Keratinocyte (primary cell): Measurements from ENCODE around the gene TMEM235. TPM values are rescaled to one million over a fixed set of nuclear protein-coding genes. Genes with fewer than 3 reads are reported as not detected.

Experiments used
- DNase-seq: peaks from one replicate; pipeline ENCODE4 v3.0.0-alpha.2; 2011; ENCODE audit warnings: low read depth, missing footprints, low spot score
- FAIRE-seq: peaks from 2 replicates; lab custom pipeline; 2011; peaks lifted over from hg19 to GRCh38; lab: Jason Lieb, UNC
- H2AFZ ChIP-seq: 2 replicates; pipeline ENCODE4 v1.6.0; 2012; ENCODE audit warnings: low read length, control low read depth, inconsistent platforms; ENCODE audit not compliant: control insufficient read depth
- H3K27ac ChIP-seq: 2 replicates; pipeline ENCODE4 v1.5.1; 2011; ENCODE audit warnings: low read length; ENCODE audit not compliant: control insufficient read depth, insufficient read depth
- H3K27me3 ChIP-seq: 3 replicates; pipeline ENCODE4 v1.6.0; 2011; ENCODE audit warnings: low read length; ENCODE audit not compliant: control insufficient read depth, insufficient read depth; ENCODE audit errors: extremely low read depth
- H3K36me3 ChIP-seq, 2 experiments: 2 replicates in 1 of 2; 3 replicates in 1 of 2; pipeline ENCODE4 v1.5.1; 2011; ENCODE audit warnings: low read length in 2 of 2, mild to moderate bottlenecking in 1 of 2; ENCODE audit not compliant: control insufficient read depth in 2 of 2, insufficient read depth in 2 of 2; ENCODE audit errors: extremely low read depth in 1 of 2
- H3K4me1 ChIP-seq: 3 replicates; pipeline ENCODE4 v1.5.1; 2011; ENCODE audit warnings: low read length; ENCODE audit not compliant: control insufficient read depth, insufficient read depth; ENCODE audit errors: extremely low read depth
- H3K4me2 ChIP-seq: 3 replicates; pipeline ENCODE4 v1.6.0; 2011; ENCODE audit warnings: low read depth, low read length; ENCODE audit not compliant: control insufficient read depth, insufficient read depth; ENCODE audit errors: extremely low read depth
- H3K4me3 ChIP-seq, 3 experiments: fragments of 200-600 bp in 1 of 3; sonication (generic) in 1 of 3; 2 replicates in 2 of 3; 3 replicates in 1 of 3; pipeline ENCODE4 v1.5.1; 2011 to 2016; ENCODE audit warnings: low read length in 3 of 3, mild to moderate bottlenecking in 3 of 3, control low read depth in 2 of 3, inconsistent platforms in 1 of 3, low read depth in 1 of 3, mixed read lengths in 1 of 3, mixed run types in 1 of 3, moderate library complexity in 1 of 3; ENCODE audit not compliant: control insufficient read depth in 2 of 3, insufficient read depth in 2 of 3; ENCODE audit errors: extremely low read depth in 1 of 3
- H3K79me2 ChIP-seq: 2 replicates; pipeline ENCODE4 v1.6.0; 2012; ENCODE audit warnings: low read length; ENCODE audit not compliant: control insufficient read depth, insufficient read depth
- H3K9ac ChIP-seq: 3 replicates; pipeline ENCODE4 v1.6.0; 2011; ENCODE audit warnings: low read length; ENCODE audit not compliant: control insufficient read depth, insufficient read depth; ENCODE audit errors: extremely low read depth
- H3K9me1 ChIP-seq: 3 replicates; pipeline ENCODE4 v1.6.0; 2011; ENCODE audit warnings: low read length; ENCODE audit not compliant: control insufficient read depth, insufficient read depth; ENCODE audit errors: extremely low read depth
- H3K9me3 ChIP-seq: 2 replicates; pipeline ENCODE4 v1.5.1; 2012; ENCODE audit warnings: low read depth, low read length; ENCODE audit not compliant: control insufficient read depth
- H4K20me1 ChIP-seq: 3 replicates; pipeline ENCODE4 v1.6.0; 2011; ENCODE audit warnings: low read length; ENCODE audit not compliant: control insufficient read depth, insufficient read depth; ENCODE audit errors: extremely low read depth
- EZH2 ChIP-seq: IDR thresholded peaks from one replicate; pipeline ENCODE4 v1.6.1; 2012; ENCODE audit warnings: inconsistent platforms, mild to moderate bottlenecking, low read length, moderate library complexity
- dilution Hi-C: fragments of 300-500 bp; cut with MboI; formaldehyde crosslinking; loops from one replicate; pipeline ENCODE4 v1.7.0; 2020; ENCODE audit warnings: low sequenced_read_pairs; ENCODE audit not compliant: extremely low pct_ligation_motif_present
- polyA plus RNA-seq, 5 experiments: library from polyadenylated mRNA; depleted of rRNA in 3 of 5; stranded (reverse) in 3 of 5; stranded (forward) in 1 of 5; unstranded in 1 of 5; fragments of >200 nt; gene quantifications; 1 replicate in 1 of 5; 2 replicates in 3 of 5; 3 replicates in 1 of 5; pipeline versions ENCODE4 v1.2.1 to v1.2.3, GENCODE V29; 2011 to 2012; ENCODE audit warnings: missing spikeins in 2 of 5, low read depth in 1 of 5, low replicate concordance in 1 of 5
- TF ChIP-seq, protein P1 (sequence below), 3 experiments: IDR thresholded peaks in 1 of 3; conservative IDR thresholded peaks in 1 of 3; optimal IDR thresholded peaks in 1 of 3; 2 replicates in 2 of 3; 3 replicates in 1 of 3; pipeline versions ENCODE3 to v1.5.1; 2011; ENCODE audit warnings: low read length in 3 of 3, mild to moderate bottlenecking in 3 of 3, moderate library complexity in 2 of 3, control low read depth in 1 of 3, inconsistent platforms in 1 of 3; ENCODE audit not compliant: insufficient read depth in 2 of 3; ENCODE audit errors: extremely low read depth in 1 of 3

The TMEM235 gene
- polyA plus RNA-seq, 1 donor (not counting 4 experiments of a cell fraction or from before 2014, with no cell fraction given), result not detected

DNA sequence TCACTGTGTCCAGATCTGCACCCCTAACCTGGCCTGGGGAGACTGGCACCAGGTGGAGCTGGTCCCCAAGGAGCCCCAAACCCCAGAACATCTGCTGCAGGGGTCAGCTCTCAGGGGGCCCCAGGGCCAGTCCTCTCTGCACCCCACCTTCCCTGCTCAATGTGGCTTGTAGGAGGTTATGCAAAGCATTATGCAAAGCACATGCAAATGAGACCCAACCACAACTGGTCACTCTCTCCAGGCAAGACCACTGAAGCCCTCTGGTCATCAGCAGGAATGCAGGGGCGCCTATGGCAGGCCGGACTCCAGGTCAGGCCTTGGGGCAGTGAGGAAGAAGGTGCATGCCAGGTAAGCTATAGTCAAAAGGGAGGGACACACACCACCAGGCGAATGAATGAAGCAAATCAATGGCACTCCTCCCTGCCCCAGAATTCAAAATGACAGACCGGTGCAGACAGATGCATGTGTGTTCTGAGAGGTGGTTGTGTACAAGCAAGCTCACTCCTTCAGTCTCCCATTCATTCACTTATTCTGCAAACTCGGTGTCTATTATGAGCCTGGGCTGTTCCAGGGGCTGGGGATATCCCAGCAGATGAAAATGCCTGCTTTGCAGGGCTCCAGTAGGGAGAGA is 48.0 kb downstream of the TMEM235 start:
- Histone ChIP-seq H3K4me3 (no peak overlapping the region), H3K36me3 (no peaks in the 10 kb centered on the region), H3K4me1 (no peaks in the 10 kb centered on the region), H3K9me3 (no peaks in the 10 kb centered on the region), H2AFZ (no peak overlapping the region), H3K4me2 (no peak overlapping the region), H4K20me1 (no peaks in the 10 kb centered on the region), H3K27ac (no peak overlapping the region), H3K79me2 (no peaks in the 10 kb centered on the region), H3K9ac (no peak overlapping the region), H3K9me1 (no peaks in the 10 kb centered on the region), H3K27me3 (no peaks in the 10 kb centered on the region)
- DNase-seq (no peak), FAIRE-seq (no peak)
- TF ChIP-seq, protein P1, sequence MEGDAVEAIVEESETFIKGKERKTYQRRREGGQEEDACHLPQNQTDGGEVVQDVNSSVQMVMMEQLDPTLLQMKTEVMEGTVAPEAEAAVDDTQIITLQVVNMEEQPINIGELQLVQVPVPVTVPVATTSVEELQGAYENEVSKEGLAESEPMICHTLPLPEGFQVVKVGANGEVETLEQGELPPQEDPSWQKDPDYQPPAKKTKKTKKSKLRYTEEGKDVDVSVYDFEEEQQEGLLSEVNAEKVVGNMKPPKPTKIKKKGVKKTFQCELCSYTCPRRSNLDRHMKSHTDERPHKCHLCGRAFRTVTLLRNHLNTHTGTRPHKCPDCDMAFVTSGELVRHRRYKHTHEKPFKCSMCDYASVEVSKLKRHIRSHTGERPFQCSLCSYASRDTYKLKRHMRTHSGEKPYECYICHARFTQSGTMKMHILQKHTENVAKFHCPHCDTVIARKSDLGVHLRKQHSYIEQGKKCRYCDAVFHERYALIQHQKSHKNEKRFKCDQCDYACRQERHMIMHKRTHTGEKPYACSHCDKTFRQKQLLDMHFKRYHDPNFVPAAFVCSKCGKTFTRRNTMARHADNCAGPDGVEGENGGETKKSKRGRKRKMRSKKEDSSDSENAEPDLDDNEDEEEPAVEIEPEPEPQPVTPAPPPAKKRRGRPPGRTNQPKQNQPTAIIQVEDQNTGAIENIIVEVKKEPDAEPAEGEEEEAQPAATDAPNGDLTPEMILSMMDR (optimal IDR thresholded peaks at IDR 0.05 in 1 of 3, IDR thresholded peaks at IDR 0.05 in 1 of 3, conservative IDR thresholded peaks at IDR 0.05 in 1 of 3; ENCODE audit: extremely low read depth in 1 of 3, insufficient read depth in 2 of 3, low read length in 3 of 3), result no peak
- no peak for TF ChIP-seq EZH2
- dilution Hi-C loops, result no loop called here

DNA sequence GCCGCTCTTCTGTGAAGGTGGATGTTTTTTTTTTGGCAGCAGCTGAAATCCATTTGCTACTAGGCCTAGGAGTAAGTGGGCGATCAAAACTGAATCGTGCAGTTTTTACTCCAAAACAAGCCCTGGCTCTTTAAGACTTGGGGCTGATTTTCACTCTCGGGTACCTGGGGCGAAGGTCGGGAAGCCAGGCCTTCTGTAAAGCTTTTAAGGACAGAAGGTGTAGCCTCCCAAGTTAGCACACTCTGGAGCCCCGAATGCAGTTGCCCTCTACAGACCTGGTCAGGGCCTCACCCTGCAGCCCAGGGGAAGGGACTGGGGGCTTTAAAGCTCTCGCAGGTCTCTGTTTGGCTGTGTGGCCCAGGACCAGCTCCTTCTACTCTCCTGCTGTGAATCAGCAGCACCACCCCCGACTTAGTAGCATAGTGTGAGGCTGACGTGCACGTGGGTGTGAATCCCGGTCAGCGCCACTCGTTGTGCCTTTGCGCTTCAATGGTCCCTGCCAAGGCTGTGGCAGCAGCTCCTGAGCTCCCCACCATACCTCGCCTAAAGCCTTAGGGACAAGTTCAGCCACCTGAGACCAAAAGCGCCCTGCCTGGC is 49.9 kb downstream of the TMEM235 start:
- Histone ChIP-seq H3K79me2 (no peaks in the 10 kb centered on the region), H3K4me2 (no peak overlapping the region), H3K27me3 (no peaks in the 10 kb centered on the region), H3K36me3 (no peaks in the 10 kb centered on the region), H3K9ac (no peak overlapping the region), H3K4me3 (no peak overlapping the region), H2AFZ (no peak overlapping the region), H3K4me1 (no peaks in the 10 kb centered on the region), H4K20me1 (no peaks in the 10 kb centered on the region), H3K9me1 (no peaks in the 10 kb centered on the region), H3K9me3 (no peaks in the 10 kb centered on the region), H3K27ac (no peak overlapping the region)
- no peak for DNase-seq
- TF ChIP-seq, protein P1 (optimal IDR thresholded peaks at IDR 0.05 in 1 of 3, IDR thresholded peaks at IDR 0.05 in 1 of 3, conservative IDR thresholded peaks at IDR 0.05 in 1 of 3; ENCODE audit: extremely low read depth in 1 of 3, insufficient read depth in 2 of 3, low read length in 3 of 3), result no peak
- no peak for TF ChIP-seq EZH2
- dilution Hi-C loops, result no loop called here
- FAIRE-seq, result no peak
